ENCODE data around the gene CMTM6.
A peak's percentile ranks its signal among the peaks of the same experiment; 100 is the strongest.

CMTM6 gene

GRCh38 chr3:32510075-32510724 is 7.5 kb upstream of the CMTM6 start:
- H3K4me3 ChIP-seq (ENCODE audit: low read length): no peak overlapping the region
- peak; percentile 83 for TF ChIP-seq CTCF (conservative IDR thresholded peaks at IDR 0.05; ENCODE audit: low read length)
- peak; percentile 71 for DNase-seq (ENCODE audit: low read depth)

- TF ChIP-seq CTCF (conservative IDR thresholded peaks at IDR 0.05; ENCODE audit: low read length): no peak
- no peak overlapping the region for H3K4me3 ChIP-seq (ENCODE audit: low read length)
- peak; percentile 78 for DNase-seq (ENCODE audit: low read depth)
Observed at GRCh38 chr3:32508711-32509110, 6.1 kb upstream of the CMTM6 start.

GRCh38 chr3:32506466-32506865 is 3.8 kb upstream of the CMTM6 start:
- H3K4me3 ChIP-seq (ENCODE audit: low read length): no peak overlapping the region
- DNase-seq (ENCODE audit: low read depth): no peak
- no peak for TF ChIP-seq CTCF (conservative IDR thresholded peaks at IDR 0.05; ENCODE audit: low read length)

- no peak for TF ChIP-seq CTCF (conservative IDR thresholded peaks at IDR 0.05; ENCODE audit: low read length)
- peak overlapping the region; percentile 97 for H3K4me3 ChIP-seq (ENCODE audit: low read length)
- no peak for DNase-seq (ENCODE audit: low read depth)
Observed at GRCh38 chr3:32502946-32503286, 264 bp upstream of the CMTM6 start.

GRCh38 chr3:32501783-32502117 is 902 bp downstream of the CMTM6 start:
- DNase-seq (ENCODE audit: low read depth): no peak
- H3K4me3 ChIP-seq (ENCODE audit: low read length): peak overlapping the region; percentile 97
- TF ChIP-seq CTCF (conservative IDR thresholded peaks at IDR 0.05; ENCODE audit: low read length): no peak

- DNase-seq (ENCODE audit: low read depth): no peak
- H3K4me3 ChIP-seq (ENCODE audit: low read length): peak overlapping the region; percentile 97
- TF ChIP-seq CTCF (conservative IDR thresholded peaks at IDR 0.05; ENCODE audit: low read length): no peak
Observed at GRCh38 chr3:32500880-32501782, 1.5 kb downstream of the CMTM6 start.

GRCh38 chr3:32500231-32500630 is 2.4 kb downstream of the CMTM6 start:
- H3K4me3 ChIP-seq (ENCODE audit: low read length): no peak overlapping the region
- no peak for DNase-seq (ENCODE audit: low read depth)

More at GRCh38 chr3:32500231-32500630, 2.4 kb downstream of the CMTM6 start:
- TF ChIP-seq CTCF (conservative IDR thresholded peaks at IDR 0.05; ENCODE audit: low read length): no peak
